ENCODE data around the gene RPL23.

DNA sequence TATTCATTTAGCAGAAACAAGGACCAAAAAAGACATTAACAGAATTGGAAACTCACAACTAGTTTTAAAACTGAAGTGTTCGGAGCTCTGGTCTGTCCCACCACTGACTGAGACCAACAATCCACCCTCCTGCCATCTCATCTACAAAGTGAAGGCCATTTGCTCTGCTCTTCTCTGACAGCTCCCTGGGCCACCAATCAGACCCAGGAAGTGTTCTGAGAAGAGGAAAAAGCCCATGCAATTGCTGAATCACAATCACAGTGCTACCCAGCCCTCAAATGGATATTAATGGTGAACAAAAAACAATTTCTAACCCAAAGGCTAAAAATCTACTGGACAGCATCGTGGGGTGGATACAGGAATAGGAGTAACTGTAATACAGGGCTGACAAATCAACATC is 2.1 kb downstream of the RPL23 start:
- TF ChIP-seq, protein P1, sequence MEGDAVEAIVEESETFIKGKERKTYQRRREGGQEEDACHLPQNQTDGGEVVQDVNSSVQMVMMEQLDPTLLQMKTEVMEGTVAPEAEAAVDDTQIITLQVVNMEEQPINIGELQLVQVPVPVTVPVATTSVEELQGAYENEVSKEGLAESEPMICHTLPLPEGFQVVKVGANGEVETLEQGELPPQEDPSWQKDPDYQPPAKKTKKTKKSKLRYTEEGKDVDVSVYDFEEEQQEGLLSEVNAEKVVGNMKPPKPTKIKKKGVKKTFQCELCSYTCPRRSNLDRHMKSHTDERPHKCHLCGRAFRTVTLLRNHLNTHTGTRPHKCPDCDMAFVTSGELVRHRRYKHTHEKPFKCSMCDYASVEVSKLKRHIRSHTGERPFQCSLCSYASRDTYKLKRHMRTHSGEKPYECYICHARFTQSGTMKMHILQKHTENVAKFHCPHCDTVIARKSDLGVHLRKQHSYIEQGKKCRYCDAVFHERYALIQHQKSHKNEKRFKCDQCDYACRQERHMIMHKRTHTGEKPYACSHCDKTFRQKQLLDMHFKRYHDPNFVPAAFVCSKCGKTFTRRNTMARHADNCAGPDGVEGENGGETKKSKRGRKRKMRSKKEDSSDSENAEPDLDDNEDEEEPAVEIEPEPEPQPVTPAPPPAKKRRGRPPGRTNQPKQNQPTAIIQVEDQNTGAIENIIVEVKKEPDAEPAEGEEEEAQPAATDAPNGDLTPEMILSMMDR (IDR thresholded peaks at IDR 0.05; ENCODE audit: low read length) = no peak
- TF ChIP-seq EZH2 (optimal IDR thresholded peaks at IDR 0.05; ENCODE audit: low read depth, low read length) (no peak), EZH2phosphoT487 (IDR thresholded peaks at IDR 0.05; ENCODE audit: low read length) (no peak)
